D721Med (cell line): ENCODE results near the gene CAMK4.
A peak's percentile ranks its signal among the peaks of the same experiment; 100 is the strongest.

Experiments
- DNase-seq: peaks from one replicate; pipeline ENCODE4 v3.0.0; 2011; ENCODE audit warnings: low spot score; ENCODE audit not compliant: insufficient read length
- FAIRE-seq: peaks from 2 replicates; lab custom pipeline; 2011; peaks lifted over from hg19 to GRCh38; lab: Jason Lieb, UNC
- CTCF ChIP-seq: IDR thresholded peaks from 2 replicates; pipeline ENCODE4 v1.5.1; 2012; ENCODE audit warnings: mild to moderate bottlenecking, control low read depth; ENCODE audit not compliant: insufficient read depth; ENCODE audit errors: missing control alignments

Gene CAMK4

DNA sequence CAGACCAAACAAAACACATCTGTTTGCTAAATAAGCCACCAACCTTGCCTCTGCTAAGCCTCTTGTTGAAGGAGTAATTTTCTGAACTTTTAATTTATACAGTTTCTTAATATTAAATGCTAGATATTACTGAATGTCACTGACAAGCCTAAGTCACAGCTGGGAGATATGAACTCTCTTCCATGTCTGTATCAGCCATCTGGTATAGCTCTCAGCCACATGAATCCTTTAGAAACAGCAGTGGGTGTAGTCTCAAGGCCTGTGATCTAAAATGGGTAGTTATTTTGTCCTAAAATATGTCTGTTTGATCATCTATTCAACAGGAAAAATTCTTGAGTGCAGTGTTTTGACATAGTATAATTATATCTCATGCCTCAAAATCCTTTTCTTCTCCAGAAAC, 97.2 kb downstream of the CAMK4 start:
- FAIRE-seq, result no peak
- TF ChIP-seq CTCF, result no peak
- DNase-seq, result no peak

DNA sequence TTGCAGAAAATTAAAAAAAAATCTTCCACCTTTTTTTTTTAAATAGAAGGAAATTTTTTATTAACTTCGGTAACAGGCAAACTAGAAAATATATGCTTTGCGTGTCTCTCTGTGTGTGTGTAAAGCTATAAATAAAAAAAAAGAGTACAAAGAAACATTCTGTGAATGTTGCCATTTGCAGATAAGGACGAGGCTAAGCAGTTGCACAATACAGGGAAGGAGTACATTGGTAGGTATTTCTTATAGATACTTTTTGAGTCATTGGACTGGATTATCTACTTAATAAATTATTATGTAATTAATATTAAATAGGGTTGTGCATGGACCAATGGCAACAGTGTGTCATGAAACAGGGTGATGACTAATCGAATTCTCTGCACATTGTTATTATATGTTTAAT, 102.4 kb downstream of the CAMK4 start:
- no peak for TF ChIP-seq CTCF
- DNase-seq (no peak), FAIRE-seq (no peak)

- no peak for DNase-seq
- TF ChIP-seq CTCF, result no peak
Measured at GRCh38 chr5:111337133-111337532, 112.9 kb downstream of the CAMK4 start.

GRCh38 chr5:111337688-111338087, 113.5 kb downstream of the CAMK4 start:
- FAIRE-seq (peak; percentile 67), DNase-seq (no peak)

More at GRCh38 chr5:111337133-111337532, 112.9 kb downstream of the CAMK4 start:
- FAIRE-seq, result no peak

GRCh38 chr5:111345731-111346130, 121.5 kb downstream of the CAMK4 start:
- DNase-seq (no peak), FAIRE-seq (no peak)
- no peak for TF ChIP-seq CTCF

More at GRCh38 chr5:111337688-111338087, 113.5 kb downstream of the CAMK4 start:
- TF ChIP-seq CTCF, result no peak

GRCh38 chr5:111347021-111347420, 122.8 kb downstream of the CAMK4 start:
- FAIRE-seq (peak; percentile 11), DNase-seq (no peak)
- TF ChIP-seq CTCF, result no peak

GRCh38 chr5:111348661-111349329, 124.6 kb downstream of the CAMK4 start:
- DNase-seq, result no peak
- FAIRE-seq, result no peak
- no peak for TF ChIP-seq CTCF
